GM23338 (cell line): ENCODE data around the gene ANO10. TPM values are rescaled to one million over a fixed set of nuclear protein-coding genes. Genes with fewer than 3 reads are reported as not detected.

Source experiments
- ATAC-seq: fragments of 200-7000 bp; cut with Tn5 transposase; 3 replicates; pipeline ENCODE4 v1.9.1; 2020
- DNase-seq: peaks from one replicate; pipeline ENCODE4 v3.0.0-alpha.2; 2015; ENCODE audit warnings: low spot score
- H2AFZ ChIP-seq: fragments of 200-600 bp; sonication (generic); 2 replicates; pipeline ENCODE4 v1.8.0; 2016; ENCODE audit warnings: antibody characterized with exemption, mild to moderate bottlenecking, moderate library complexity
- H3F3A ChIP-seq: fragments of 200-600 bp; sonication (generic); replicated peaks from 2 replicates; pipeline ENCODE4 v1.8.0; 2017; ENCODE audit warnings: antibody characterized with exemption, mixed run types, low read depth
- H3K27ac ChIP-seq: fragments of 200-600 bp; sonication (generic); 2 replicates; pipeline ENCODE4 v1.6.1; 2016; ENCODE audit warnings: low read depth
- H3K27me3 ChIP-seq: fragments of 200-600 bp; sonication (generic); 2 replicates; pipeline ENCODE4 v1.8.0; 2016; ENCODE audit warnings: mild to moderate bottlenecking, mixed run types, moderate library complexity; ENCODE audit not compliant: insufficient read depth
- H3K36me3 ChIP-seq: fragments of 200-600 bp; sonication (generic); 2 replicates; pipeline ENCODE4 v1.8.0; 2016; ENCODE audit warnings: mild to moderate bottlenecking; ENCODE audit not compliant: insufficient read depth
- H3K4me1 ChIP-seq: fragments of 200-600 bp; sonication (generic); 2 replicates; pipeline ENCODE4 v1.8.0; 2016; ENCODE audit warnings: mild to moderate bottlenecking, moderate library complexity; ENCODE audit not compliant: insufficient read depth
- H3K4me2 ChIP-seq: fragments of 200-600 bp; sonication (generic); 2 replicates; pipeline ENCODE4 v1.7.1; 2017; ENCODE audit warnings: mixed run types
- H3K4me3 ChIP-seq: fragments of 200-600 bp; sonication (generic); 2 replicates; pipeline ENCODE4 v1.6.1; 2016; ENCODE audit warnings: mixed run types
- H3K79me2 ChIP-seq: fragments of 200-600 bp; sonication (generic); replicated peaks from 2 replicates; pipeline ENCODE4 v1.8.0; 2017; ENCODE audit warnings: mild to moderate bottlenecking; ENCODE audit not compliant: insufficient read depth
- H3K9me2 ChIP-seq: fragments of 200-600 bp; sonication (generic); 2 replicates; pipeline ENCODE4 v1.8.0; 2017; ENCODE audit not compliant: insufficient read depth
- H4K20me1 ChIP-seq: fragments of 200-600 bp; sonication (generic); replicated peaks from 2 replicates; pipeline ENCODE4 v1.8.0; 2017; ENCODE audit warnings: mild to moderate bottlenecking; ENCODE audit not compliant: insufficient read depth
- H3K27ac Mint-ChIP-seq: 2 replicates; pipeline ENCODE4 v1.8.0; 2020; ENCODE audit warnings: inconsistent platforms, mild to moderate bottlenecking, moderate library complexity, mixed read lengths
- H3K27me3 Mint-ChIP-seq: 3 replicates; pipeline ENCODE4 v1.8.0; 2022; ENCODE audit warnings: low read depth, mild to moderate bottlenecking, moderate library complexity, mixed read lengths, inconsistent platforms; ENCODE audit not compliant: insufficient read depth, poor library complexity
- H3K36me3 Mint-ChIP-seq: 3 replicates; pipeline ENCODE4 v1.8.0; 2021; ENCODE audit warnings: low read depth, mild to moderate bottlenecking, inconsistent platforms, moderate library complexity, mixed read lengths
- H3K4me1 Mint-ChIP-seq: 3 replicates; pipeline ENCODE4 v1.8.0; 2020; ENCODE audit warnings: mild to moderate bottlenecking, inconsistent platforms, mixed read lengths
- H3K4me3 Mint-ChIP-seq: 3 replicates; pipeline ENCODE4 v1.8.0; 2021; ENCODE audit warnings: moderate library complexity, mild to moderate bottlenecking, inconsistent platforms, mixed read lengths
- H3K9me3 Mint-ChIP-seq: 3 replicates; pipeline ENCODE4 v1.8.0; 2020; ENCODE audit warnings: moderate library complexity, mild to moderate bottlenecking, inconsistent platforms, mixed read lengths
- CREB1 ChIP-seq: fragments of 250-450 bp; sonication (Bioruptor Pico); IDR thresholded peaks from 2 replicates; pipeline ENCODE4 v1.5.0; 2020; ENCODE audit warnings: low read depth, mild to moderate bottlenecking, moderate library complexity
- EZH2 ChIP-seq: fragments of 200-600 bp; sonication (generic); IDR thresholded peaks from one replicate; pipeline ENCODE4 v1.8.0; 2017; ENCODE audit warnings: antibody characterized with exemption, mild to moderate bottlenecking, low read depth; ENCODE audit not compliant: unreplicated experiment
- EZH2phosphoT487 ChIP-seq: fragments of 200-600 bp; sonication (generic); IDR thresholded peaks from one replicate; pipeline ENCODE4 v1.8.1; 2018; ENCODE audit warnings: antibody characterized with exemption; ENCODE audit not compliant: unreplicated experiment
- STAT1 ChIP-seq: IDR thresholded peaks from one replicate; pipeline ENCODE4 v1.6.1; 2016; ENCODE audit warnings: antibody characterized with exemption; ENCODE audit not compliant: unreplicated experiment
- ZNF114 ChIP-seq: fragments of 250-450 bp; sonication (Bioruptor Pico); IDR thresholded peaks from 2 replicates; pipeline ENCODE4 v1.5.0; 2020; ENCODE audit warnings: mild to moderate bottlenecking, moderate library complexity
- ZNF331 ChIP-seq: fragments of 250-450 bp; sonication (Bioruptor Pico); IDR thresholded peaks from 2 replicates; pipeline ENCODE4 v1.5.0; 2020; ENCODE audit warnings: low read depth, mild to moderate bottlenecking, moderate library complexity
- polyA plus RNA-seq: library from polyadenylated mRNA; unstranded; fragments of >200 nt; fragmentation: Nextera tagmentation; extraction: Ambion mirVana; gene quantifications from 2 replicates; pipeline ENCODE4 v1.2.1, GENCODE V29; 2016
- total RNA-seq: library from RNA; depleted of rRNA; stranded (reverse); fragments of >200 nt; shearing (Covaris generic); gene quantifications from 2 replicates; pipeline ENCODE4 v1.2.3, GENCODE V29; 2014
- TF ChIP-seq, protein P1 (sequence below): fragments of 250-450 bp; sonication (Bioruptor Pico); IDR thresholded peaks from 2 replicates; pipeline ENCODE4 v1.5.0; 2020; ENCODE audit warnings: mild to moderate bottlenecking, moderate library complexity
- TF ChIP-seq, protein P2 (sequence below): IDR thresholded peaks from one replicate; pipeline ENCODE4 v1.6.1; 2018; ENCODE audit warnings: antibody characterized with exemption; ENCODE audit not compliant: unreplicated experiment

Gene ANO10
- total and polyA plus RNA-seq, 2 experiments from 2014 or later: 29.2 to 48.1 TPM

DNA sequence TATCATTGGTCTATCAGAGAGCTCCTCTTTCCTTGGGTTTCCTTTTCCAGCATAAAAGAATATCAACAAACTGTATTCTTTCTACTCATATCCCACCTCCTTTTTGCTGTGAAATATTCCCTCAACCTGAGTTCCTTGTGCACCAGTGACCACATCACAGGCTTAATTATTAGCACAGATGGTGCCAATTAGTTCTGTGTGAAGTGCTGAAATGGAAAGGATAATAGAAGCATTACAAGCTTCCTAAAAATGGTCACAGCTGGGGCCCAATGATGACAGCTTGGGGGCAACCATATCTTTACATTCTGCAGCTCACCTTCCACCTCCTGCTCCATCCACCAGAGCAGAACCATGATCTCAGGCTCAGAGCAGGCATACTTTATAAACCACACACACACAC lies 84.6 kb downstream of the ANO10 start (continued):
- TF ChIP-seq, protein P1, sequence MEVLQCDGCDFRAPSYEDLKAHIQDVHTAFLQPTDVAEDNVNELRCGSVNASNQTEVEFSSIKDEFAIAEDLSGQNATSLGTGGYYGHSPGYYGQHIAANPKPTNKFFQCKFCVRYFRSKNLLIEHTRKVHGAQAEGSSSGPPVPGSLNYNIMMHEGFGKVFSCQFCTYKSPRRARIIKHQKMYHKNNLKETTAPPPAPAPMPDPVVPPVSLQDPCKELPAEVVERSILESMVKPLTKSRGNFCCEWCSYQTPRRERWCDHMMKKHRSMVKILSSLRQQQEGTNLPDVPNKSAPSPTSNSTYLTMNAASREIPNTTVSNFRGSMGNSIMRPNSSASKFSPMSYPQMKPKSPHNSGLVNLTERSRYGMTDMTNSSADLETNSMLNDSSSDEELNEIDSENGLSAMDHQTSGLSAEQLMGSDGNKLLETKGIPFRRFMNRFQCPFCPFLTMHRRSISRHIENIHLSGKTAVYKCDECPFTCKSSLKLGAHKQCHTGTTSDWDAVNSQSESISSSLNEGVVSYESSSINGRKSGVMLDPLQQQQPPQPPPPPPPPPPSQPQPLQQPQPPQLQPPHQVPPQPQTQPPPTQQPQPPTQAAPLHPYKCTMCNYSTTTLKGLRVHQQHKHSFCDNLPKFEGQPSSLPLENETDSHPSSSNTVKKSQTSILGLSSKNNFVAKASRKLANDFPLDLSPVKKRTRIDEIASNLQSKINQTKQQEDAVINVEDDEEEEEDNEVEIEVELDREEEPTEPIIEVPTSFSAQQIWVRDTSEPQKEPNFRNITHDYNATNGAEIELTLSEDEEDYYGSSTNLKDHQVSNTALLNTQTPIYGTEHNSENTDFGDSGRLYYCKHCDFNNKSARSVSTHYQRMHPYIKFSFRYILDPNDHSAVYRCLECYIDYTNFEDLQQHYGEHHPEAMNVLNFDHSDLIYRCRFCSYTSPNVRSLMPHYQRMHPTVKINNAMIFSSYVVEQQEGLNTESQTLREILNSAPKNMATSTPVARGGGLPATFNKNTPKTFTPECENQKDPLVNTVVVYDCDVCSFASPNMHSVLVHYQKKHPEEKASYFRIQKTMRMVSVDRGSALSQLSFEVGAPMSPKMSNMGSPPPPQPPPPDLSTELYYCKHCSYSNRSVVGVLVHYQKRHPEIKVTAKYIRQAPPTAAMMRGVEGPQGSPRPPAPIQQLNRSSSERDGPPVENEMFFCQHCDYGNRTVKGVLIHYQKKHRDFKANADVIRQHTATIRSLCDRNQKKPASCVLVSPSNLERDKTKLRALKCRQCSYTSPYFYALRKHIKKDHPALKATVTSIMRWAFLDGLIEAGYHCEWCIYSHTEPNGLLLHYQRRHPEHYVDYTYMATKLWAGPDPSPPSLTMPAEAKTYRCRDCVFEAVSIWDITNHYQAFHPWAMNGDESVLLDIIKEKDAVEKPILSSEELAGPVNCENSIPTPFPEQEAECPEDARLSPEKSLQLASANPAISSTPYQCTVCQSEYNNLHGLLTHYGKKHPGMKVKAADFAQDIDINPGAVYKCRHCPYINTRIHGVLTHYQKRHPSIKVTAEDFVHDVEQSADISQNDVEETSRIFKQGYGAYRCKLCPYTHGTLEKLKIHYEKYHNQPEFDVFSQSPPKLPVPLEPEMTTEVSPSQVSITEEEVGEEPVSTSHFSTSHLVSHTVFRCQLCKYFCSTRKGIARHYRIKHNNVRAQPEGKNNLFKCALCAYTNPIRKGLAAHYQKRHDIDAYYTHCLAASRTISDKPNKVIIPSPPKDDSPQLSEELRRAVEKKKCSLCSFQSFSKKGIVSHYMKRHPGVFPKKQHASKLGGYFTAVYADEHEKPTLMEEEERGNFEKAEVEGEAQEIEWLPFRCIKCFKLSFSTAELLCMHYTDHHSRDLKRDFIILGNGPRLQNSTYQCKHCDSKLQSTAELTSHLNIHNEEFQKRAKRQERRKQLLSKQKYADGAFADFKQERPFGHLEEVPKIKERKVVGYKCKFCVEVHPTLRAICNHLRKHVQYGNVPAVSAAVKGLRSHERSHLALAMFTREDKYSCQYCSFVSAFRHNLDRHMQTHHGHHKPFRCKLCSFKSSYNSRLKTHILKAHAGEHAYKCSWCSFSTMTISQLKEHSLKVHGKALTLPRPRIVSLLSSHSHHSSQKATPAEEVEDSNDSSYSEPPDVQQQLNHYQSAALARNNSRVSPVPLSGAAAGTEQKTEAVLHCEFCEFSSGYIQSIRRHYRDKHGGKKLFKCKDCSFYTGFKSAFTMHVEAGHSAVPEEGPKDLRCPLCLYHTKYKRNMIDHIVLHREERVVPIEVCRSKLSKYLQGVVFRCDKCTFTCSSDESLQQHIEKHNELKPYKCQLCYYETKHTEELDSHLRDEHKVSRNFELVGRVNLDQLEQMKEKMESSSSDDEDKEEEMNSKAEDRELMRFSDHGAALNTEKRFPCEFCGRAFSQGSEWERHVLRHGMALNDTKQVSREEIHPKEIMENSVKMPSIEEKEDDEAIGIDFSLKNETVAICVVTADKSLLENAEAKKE: no peak
- TF ChIP-seq STAT1: no peak
- TF ChIP-seq, protein P2, sequence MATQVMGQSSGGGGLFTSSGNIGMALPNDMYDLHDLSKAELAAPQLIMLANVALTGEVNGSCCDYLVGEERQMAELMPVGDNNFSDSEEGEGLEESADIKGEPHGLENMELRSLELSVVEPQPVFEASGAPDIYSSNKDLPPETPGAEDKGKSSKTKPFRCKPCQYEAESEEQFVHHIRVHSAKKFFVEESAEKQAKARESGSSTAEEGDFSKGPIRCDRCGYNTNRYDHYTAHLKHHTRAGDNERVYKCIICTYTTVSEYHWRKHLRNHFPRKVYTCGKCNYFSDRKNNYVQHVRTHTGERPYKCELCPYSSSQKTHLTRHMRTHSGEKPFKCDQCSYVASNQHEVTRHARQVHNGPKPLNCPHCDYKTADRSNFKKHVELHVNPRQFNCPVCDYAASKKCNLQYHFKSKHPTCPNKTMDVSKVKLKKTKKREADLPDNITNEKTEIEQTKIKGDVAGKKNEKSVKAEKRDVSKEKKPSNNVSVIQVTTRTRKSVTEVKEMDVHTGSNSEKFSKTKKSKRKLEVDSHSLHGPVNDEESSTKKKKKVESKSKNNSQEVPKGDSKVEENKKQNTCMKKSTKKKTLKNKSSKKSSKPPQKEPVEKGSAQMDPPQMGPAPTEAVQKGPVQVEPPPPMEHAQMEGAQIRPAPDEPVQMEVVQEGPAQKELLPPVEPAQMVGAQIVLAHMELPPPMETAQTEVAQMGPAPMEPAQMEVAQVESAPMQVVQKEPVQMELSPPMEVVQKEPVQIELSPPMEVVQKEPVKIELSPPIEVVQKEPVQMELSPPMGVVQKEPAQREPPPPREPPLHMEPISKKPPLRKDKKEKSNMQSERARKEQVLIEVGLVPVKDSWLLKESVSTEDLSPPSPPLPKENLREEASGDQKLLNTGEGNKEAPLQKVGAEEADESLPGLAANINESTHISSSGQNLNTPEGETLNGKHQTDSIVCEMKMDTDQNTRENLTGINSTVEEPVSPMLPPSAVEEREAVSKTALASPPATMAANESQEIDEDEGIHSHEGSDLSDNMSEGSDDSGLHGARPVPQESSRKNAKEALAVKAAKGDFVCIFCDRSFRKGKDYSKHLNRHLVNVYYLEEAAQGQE: no peak

DNA sequence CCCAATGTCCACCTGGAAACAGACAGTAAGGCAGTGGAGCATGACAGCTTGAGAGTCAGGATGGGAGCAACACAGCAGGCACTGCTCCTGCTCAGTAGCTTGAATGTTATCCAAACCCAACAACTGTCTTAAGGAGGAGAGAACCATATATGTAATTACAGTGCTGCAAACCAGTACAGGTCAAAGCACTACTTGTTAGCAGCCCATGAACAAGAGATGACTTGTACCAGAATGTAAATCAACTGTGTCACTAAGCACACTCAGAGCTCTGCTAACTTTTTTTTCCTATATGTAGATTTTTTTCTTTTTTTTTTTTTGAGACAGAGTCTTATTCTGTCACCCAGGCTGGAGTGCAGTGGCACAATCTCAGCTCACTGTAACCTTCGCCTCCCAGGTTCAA lies 87.1 kb downstream of the ANO10 start:
- Histone ChIP-seq H2AFZ (no peak overlapping the region), H3K4me3 (no peak overlapping the region), H3K27me3 (no peaks in the 10 kb centered on the region), H3K27ac (no peak overlapping the region), H3K9me2 (no peaks in the 10 kb centered on the region), H3K4me2 (no peak overlapping the region), H3F3A (no peaks in the 10 kb centered on the region), H3K36me3 (no peaks in the 10 kb centered on the region), H3K4me1 (peaks cover 42% of the 10 kb centered on the region), H3K79me2 (no peaks in the 10 kb centered on the region), H4K20me1 (no peaks in the 10 kb centered on the region)
- ATAC-seq (no peak), DNase-seq (no peak)
- Mint-ChIP-seq H3K9me3 (no peaks in the 10 kb centered on the region), H3K27ac (no peak overlapping the region; the same call in 1 of the 2 replicates), H3K36me3 (no peaks in the 10 kb centered on the region), H3K27me3 (peaks cover 3% of the 10 kb centered on the region), H3K4me1 (peaks cover 37% of the 10 kb centered on the region), H3K4me3 (no peak overlapping the region)
- TF ChIP-seq ZNF114 (CRISPR knock-in tag) (no peak), EZH2phosphoT487 (no peak), EZH2 (no peak), CREB1 (CRISPR knock-in tag) (no peak), ZNF331 (CRISPR knock-in tag) (no peak)
